C4-2B (cell line): ENCODE results near the gene CTAG1A.
"Not testable (repeated sequence)": the region's sequence is repeated elsewhere in the genome, so short reads cannot be mapped to it uniquely, and the experiment has no call there.

ENCODE experiments used
- H3K27ac ChIP-seq: fragments of 450-650 bp; 2 replicates; pipeline ENCODE4 v1.5.1; 2017
- CTCF ChIP-seq: fragments of 450-650 bp; conservative IDR thresholded peaks from 2 replicates; pipeline ENCODE4 v1.5.1; 2017; ENCODE audit warnings: mild to moderate bottlenecking
- ZFX ChIP-seq: fragments of 450-650 bp; IDR thresholded peaks from 2 replicates; pipeline ENCODE4 v1.6.1; 2017

Gene CTAG1A

GRCh38 chrX:154582994-154583393 lies 1.9 kb upstream of the CTAG1A start:
- H3K27ac ChIP-seq: not testable (repeated sequence)

GRCh38 chrX:154590415-154590814 lies 5.5 kb downstream of the CTAG1A start:
- H3K27ac ChIP-seq: not testable (repeated sequence)

- no peak overlapping the region for H3K27ac ChIP-seq
- TF ChIP-seq ZFX: no peak
- no peak for TF ChIP-seq CTCF
Observed at GRCh38 chrX:154592505-154592904, 7.6 kb downstream of the CTAG1A start.

GRCh38 chrX:154593201-154593600 lies 8.3 kb downstream of the CTAG1A start:
- no peak overlapping the region for H3K27ac ChIP-seq
- TF ChIP-seq ZFX: no peak
- no peak for TF ChIP-seq CTCF

- no peak for TF ChIP-seq CTCF
- no peak for TF ChIP-seq ZFX
- H3K27ac ChIP-seq: no peak overlapping the region
Observed at GRCh38 chrX:154594491-154594890, 9.6 kb downstream of the CTAG1A start.

GRCh38 chrX:154595559-154596249 lies 10.8 kb downstream of the CTAG1A start:
- TF ChIP-seq CTCF: no peak
- no peak for TF ChIP-seq ZFX
- no peak overlapping the region for H3K27ac ChIP-seq

- TF ChIP-seq ZFX: no peak
- TF ChIP-seq CTCF: no peak
- H3K27ac ChIP-seq: no peak overlapping the region
Observed at GRCh38 chrX:154596290-154596929, 11.5 kb downstream of the CTAG1A start.

- H3K27ac ChIP-seq: no peak overlapping the region
- TF ChIP-seq ZFX (no peak), CTCF (no peak)
Observed at GRCh38 chrX:154597221-154597620, 12.3 kb downstream of the CTAG1A start.
